HEK293T (cell line): ENCODE results near the gene BMERB1.
"Not testable (repeated sequence)": the region's sequence is repeated elsewhere in the genome, so short reads cannot be mapped to it uniquely, and the experiment has no call there.

Source experiments
- ARNT ChIP-seq: fragments of 450-650 bp; IDR thresholded peaks from 2 replicates; pipeline ENCODE4 v1.6.1; 2017; ENCODE audit warnings: mild to moderate bottlenecking
- CTBP1 ChIP-seq: fragments of 450-650 bp; IDR thresholded peaks from 2 replicates; pipeline ENCODE4 v1.6.1; 2016; ENCODE audit warnings: borderline replicate concordance
- ELF4 ChIP-seq: fragments of 450-650 bp; IDR thresholded peaks from 2 replicates; pipeline ENCODE4 v1.6.1; 2017; ENCODE audit warnings: antibody characterized with exemption
- LEF1 ChIP-seq: fragments of 450-650 bp; IDR thresholded peaks from 2 replicates; pipeline ENCODE4 v1.6.1; 2017; ENCODE audit warnings: mild to moderate bottlenecking, borderline replicate concordance
- PKNOX1 ChIP-seq: fragments of 450-650 bp; IDR thresholded peaks from 2 replicates; pipeline ENCODE4 v1.6.1; 2016

GRCh38 chr16:15389916-15390315, 44.5 kb upstream of the BMERB1 start:
- TF ChIP-seq ARNT, ELF4, CTBP1, LEF1, PKNOX1: not testable (repeated sequence)
